KMS-11 (cell line): ENCODE measurements around the gene ACAD11.

Experiments used
- H2AFZ ChIP-seq: fragments of 200-600 bp; sonication (generic); 2 replicates; pipeline ENCODE4 v1.6.1; 2016; ENCODE audit warnings: antibody characterized with exemption, mixed run types, low read depth
- H3K27ac ChIP-seq: fragments of 200-600 bp; sonication (generic); 2 replicates; pipeline ENCODE4 v1.6.1; 2016; ENCODE audit warnings: mild to moderate bottlenecking, mixed run types
- H3K27me3 ChIP-seq: fragments of 200-600 bp; sonication (generic); 2 replicates; pipeline ENCODE4 v1.6.1; 2017; ENCODE audit warnings: mild to moderate bottlenecking, low read depth, mixed run types, moderate library complexity; ENCODE audit not compliant: insufficient read depth
- H3K36me3 ChIP-seq: fragments of 200-600 bp; sonication (generic); 2 replicates; pipeline ENCODE4 v1.6.1; 2017; ENCODE audit warnings: mild to moderate bottlenecking, mixed run types; ENCODE audit not compliant: insufficient read depth
- H3K4me1 ChIP-seq: fragments of 200-600 bp; sonication (generic); 2 replicates; pipeline ENCODE4 v1.6.1; 2016; ENCODE audit warnings: mild to moderate bottlenecking, low read depth, mixed run types; ENCODE audit not compliant: poor library complexity, severe bottlenecking
- H3K4me2 ChIP-seq: fragments of 200-600 bp; sonication (generic); 2 replicates; pipeline ENCODE4 v1.7.0; 2016; ENCODE audit warnings: mild to moderate bottlenecking, mixed run types
- H3K4me3 ChIP-seq: fragments of 200-600 bp; sonication (generic); IDR thresholded peaks from 2 replicates; pipeline ENCODE4 v1.6.1; 2017; ENCODE audit warnings: low read depth, low read length, mixed read lengths; ENCODE audit not compliant: insufficient read depth
- H3K79me2 ChIP-seq: fragments of 200-600 bp; sonication (generic); 2 replicates; pipeline ENCODE4 v1.6.1; 2016; ENCODE audit warnings: low read depth, mixed run types; ENCODE audit not compliant: insufficient read depth
- H3K9ac ChIP-seq: fragments of 200-600 bp; sonication (generic); 2 replicates; pipeline ENCODE4 v1.6.1; 2016; ENCODE audit warnings: mild to moderate bottlenecking, mixed run types
- H4K20me1 ChIP-seq: fragments of 200-600 bp; sonication (generic); 2 replicates; pipeline ENCODE4 v1.6.1; 2016; ENCODE audit warnings: mild to moderate bottlenecking, mixed run types; ENCODE audit not compliant: insufficient read depth
- TF ChIP-seq, protein P1 (sequence below): fragments of 200-600 bp; sonication (generic); conservative IDR thresholded peaks from 2 replicates; pipeline ENCODE4 v1.6.1; 2017; ENCODE audit warnings: low read depth, mild to moderate bottlenecking, antibody characterized with exemption, low read length, moderate library complexity, mixed read lengths

Gene ACAD11

DNA sequence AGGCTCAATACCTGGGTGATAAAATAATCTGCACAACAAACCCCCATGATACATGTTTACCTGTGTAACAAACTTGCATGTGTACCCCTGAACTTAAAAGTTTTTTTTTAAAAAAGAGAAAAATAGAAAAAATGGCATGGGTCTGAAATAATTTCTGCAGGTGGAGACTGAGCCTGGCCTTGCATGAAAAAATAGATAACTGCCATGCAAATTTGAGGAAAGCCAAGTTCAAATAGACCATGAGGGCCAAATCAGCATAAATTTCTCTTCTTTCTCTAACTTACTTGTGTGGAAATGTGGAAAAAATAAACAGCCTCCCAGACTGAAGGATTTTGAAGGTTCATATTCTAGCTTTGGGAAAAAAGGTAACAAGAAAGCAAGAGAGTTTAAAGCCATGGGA is 63.3 kb downstream of the ACAD11 start:
- Histone ChIP-seq H3K27ac (no peak overlapping the region), H3K4me2 (no peak overlapping the region), H3K27me3 (no peaks in the 10 kb centered on the region), H4K20me1 (no peaks in the 10 kb centered on the region), H3K4me3 (no peak overlapping the region), H3K79me2 (no peaks in the 10 kb centered on the region), H3K9ac (no peak overlapping the region), H3K4me1 (no peaks in the 10 kb centered on the region), H2AFZ (no peak overlapping the region), H3K36me3 (no peaks in the 10 kb centered on the region)
- TF ChIP-seq, protein P1, sequence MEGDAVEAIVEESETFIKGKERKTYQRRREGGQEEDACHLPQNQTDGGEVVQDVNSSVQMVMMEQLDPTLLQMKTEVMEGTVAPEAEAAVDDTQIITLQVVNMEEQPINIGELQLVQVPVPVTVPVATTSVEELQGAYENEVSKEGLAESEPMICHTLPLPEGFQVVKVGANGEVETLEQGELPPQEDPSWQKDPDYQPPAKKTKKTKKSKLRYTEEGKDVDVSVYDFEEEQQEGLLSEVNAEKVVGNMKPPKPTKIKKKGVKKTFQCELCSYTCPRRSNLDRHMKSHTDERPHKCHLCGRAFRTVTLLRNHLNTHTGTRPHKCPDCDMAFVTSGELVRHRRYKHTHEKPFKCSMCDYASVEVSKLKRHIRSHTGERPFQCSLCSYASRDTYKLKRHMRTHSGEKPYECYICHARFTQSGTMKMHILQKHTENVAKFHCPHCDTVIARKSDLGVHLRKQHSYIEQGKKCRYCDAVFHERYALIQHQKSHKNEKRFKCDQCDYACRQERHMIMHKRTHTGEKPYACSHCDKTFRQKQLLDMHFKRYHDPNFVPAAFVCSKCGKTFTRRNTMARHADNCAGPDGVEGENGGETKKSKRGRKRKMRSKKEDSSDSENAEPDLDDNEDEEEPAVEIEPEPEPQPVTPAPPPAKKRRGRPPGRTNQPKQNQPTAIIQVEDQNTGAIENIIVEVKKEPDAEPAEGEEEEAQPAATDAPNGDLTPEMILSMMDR = no peak

DNA sequence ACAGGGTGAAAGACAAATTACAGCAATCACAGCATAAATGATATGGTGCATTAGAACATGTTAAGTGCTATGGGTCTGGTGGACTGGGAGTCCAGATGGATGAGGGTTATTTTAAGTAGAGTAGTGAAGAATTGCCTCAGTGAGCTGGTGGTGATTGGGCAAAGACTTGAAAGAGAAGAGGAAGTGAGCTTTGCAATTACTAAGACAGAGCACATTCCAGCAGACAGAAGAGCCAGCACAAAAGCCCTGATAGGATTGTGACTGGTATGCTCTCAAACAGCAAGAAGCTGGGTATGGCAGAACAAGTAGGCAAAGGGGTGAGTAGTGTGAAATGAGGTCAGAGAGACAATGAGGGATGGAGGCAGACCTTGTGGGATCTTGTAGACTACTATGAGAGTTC is 64.6 kb downstream of the ACAD11 start:
- TF ChIP-seq, protein P1 = no peak
- Histone ChIP-seq H3K4me1 (no peaks in the 10 kb centered on the region), H3K36me3 (no peaks in the 10 kb centered on the region), H4K20me1 (no peaks in the 10 kb centered on the region), H3K27me3 (no peaks in the 10 kb centered on the region), H3K27ac (no peak overlapping the region), H3K9ac (no peak overlapping the region), H3K4me3 (no peak overlapping the region), H3K4me2 (no peak overlapping the region), H2AFZ (no peak overlapping the region), H3K79me2 (no peaks in the 10 kb centered on the region)

DNA sequence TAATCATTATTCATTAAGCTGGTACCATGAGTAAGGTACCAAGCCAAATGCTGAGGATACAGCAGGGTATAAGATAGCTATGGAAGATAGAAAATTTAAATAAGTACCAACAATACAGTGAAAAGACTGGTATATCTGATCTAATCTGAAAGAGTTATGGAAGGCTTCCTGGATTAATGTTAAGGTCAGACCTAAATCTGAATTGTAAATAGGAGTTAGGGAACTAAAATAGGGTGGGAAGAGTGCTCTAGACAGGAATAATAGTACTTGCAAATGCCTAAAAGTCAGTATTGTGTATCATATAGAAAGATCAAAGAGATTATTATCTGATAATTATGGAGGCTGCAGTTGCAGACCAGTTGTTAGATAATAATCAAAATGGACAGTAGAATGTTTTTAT is 65.1 kb downstream of the ACAD11 start:
- Histone ChIP-seq H3K4me2 (no peak overlapping the region), H3K4me1 (no peaks in the 10 kb centered on the region), H3K9ac (no peak overlapping the region), H3K79me2 (no peaks in the 10 kb centered on the region), H3K27ac (no peak overlapping the region), H2AFZ (no peak overlapping the region), H3K27me3 (no peaks in the 10 kb centered on the region), H4K20me1 (no peaks in the 10 kb centered on the region), H3K4me3 (no peak overlapping the region), H3K36me3 (no peaks in the 10 kb centered on the region)
- TF ChIP-seq, protein P1 = no peak

DNA sequence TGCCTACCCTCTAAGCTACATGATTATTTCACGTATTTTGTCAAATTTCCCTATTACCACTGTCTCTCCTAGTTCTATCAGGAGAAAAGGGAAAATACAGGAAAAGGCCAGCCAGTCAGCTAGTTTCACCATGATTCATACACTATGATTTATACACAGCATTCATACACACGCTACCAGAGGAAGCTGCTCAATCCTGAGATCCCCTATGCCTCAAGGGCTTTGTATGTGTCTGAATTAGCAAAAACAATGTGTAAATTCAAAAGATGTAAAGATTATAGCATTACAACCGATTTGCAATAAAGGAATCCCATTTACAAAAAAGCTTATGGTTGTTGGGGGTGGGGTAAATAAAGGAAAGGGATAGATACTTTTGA is 65.7 kb downstream of the ACAD11 start:
- TF ChIP-seq, protein P1 = no peak
- Histone ChIP-seq H3K4me2 (no peak overlapping the region), H2AFZ (no peak overlapping the region), H3K79me2 (no peaks in the 10 kb centered on the region), H4K20me1 (no peaks in the 10 kb centered on the region), H3K27ac (no peak overlapping the region), H3K27me3 (no peaks in the 10 kb centered on the region), H3K9ac (no peak overlapping the region), H3K4me1 (no peaks in the 10 kb centered on the region), H3K4me3 (no peak overlapping the region), H3K36me3 (no peaks in the 10 kb centered on the region)
